Left lung (tissue), 14 donors: ENCODE measurements around the gene PARP16. TPM values are rescaled to one million over a fixed set of nuclear protein-coding genes. Genes with fewer than 3 reads are reported as not detected.

Experiments used
- ATAC-seq: fragments of 200-7000 bp; cut with Tn5 transposase; one replicate; pipeline ENCODE4 v1.9.1; 2020; ENCODE audit warnings: moderate library complexity
- DNase-seq, 4 donors: peaks; one replicate each; pipeline ENCODE4 v3.0.0-alpha.2; 2013 to 2020
- H3K27ac ChIP-seq, 2 donors: fragments of 200-600 bp; sonication (generic) in 1 of 2; one replicate each; pipeline versions ENCODE4 v1.5.0 to v1.8.0; 2020 to 2021
- H3K27me3 ChIP-seq, 2 donors: fragments of 200-600 bp; sonication (generic) in 1 of 2; one replicate each; pipeline versions ENCODE4 v1.5.0 to v1.8.0; 2020 to 2021
- H3K36me3 ChIP-seq, 2 donors: fragments of 200-600 bp; sonication (generic) in 1 of 2; one replicate each; pipeline versions ENCODE4 v1.5.0 to v1.8.0; 2020 to 2021
- H3K4me1 ChIP-seq, 2 donors: fragments of 200-600 bp; one replicate each; pipeline ENCODE4 v1.8.0; 2021
- H3K4me3 ChIP-seq, 2 donors: fragments of 200-600 bp; sonication (generic) in 1 of 2; one replicate each; pipeline versions ENCODE4 v1.5.0 to v1.8.0; 2020 to 2021; ENCODE audit warnings: mild to moderate bottlenecking in 1 of 2
- H3K9me3 ChIP-seq, 2 donors: fragments of 200-600 bp; sonication (generic) in 1 of 2; one replicate each; pipeline versions ENCODE4 v1.5.0 to v1.8.0; 2020 to 2021
- CTCF ChIP-seq, 2 donors: fragments of 200-600 bp; sonication (generic) in 1 of 2; IDR thresholded peaks; one replicate each; pipeline versions ENCODE4 v1.5.0 to v1.8.0; 2021; ENCODE audit warnings: antibody characterized with exemption in 2 of 2
- intact Hi-C, 2 donors: fragments of 100-400 bp; cut with DNase I; formaldehyde crosslinking; loops; one replicate each; pipeline versions ENCODE4 v1.11.2 to v1.14.2; 2022
- long read RNA-seq, 12 donors: library from polyadenylated mRNA in 2 of 12; unstranded in 2 of 12; transcript quantifications; one replicate each; pipeline ENCODE4 v2.0.0 and lab custom pipeline, GENCODE V29; 2019 to 2026
- polyA plus RNA-seq, 6 donors: library from polyadenylated mRNA; unstranded; fragments of 120-200 nt; gene quantifications; one replicate each; pipeline ENCODE4 v1.2.1, GENCODE V29; 2013; ENCODE audit not compliant: insufficient read length in 6 of 6
- total RNA-seq, 2 donors: library from RNA; stranded (reverse); fragmentation: NEBNext Ultra II Directional; extraction: Animal tissue kit (Norgen Biotek cat#: 25700); gene quantifications; one replicate each; pipeline ENCODE4 v1.2.1, GENCODE V29; 2021
- donor health status: DM: no; HTN: yes; CAD: no.
- donor health status: DM: no; HTN: no; CAD: no.

PARP16 gene
- total RNA-seq (1 to 10 TPM; 8.0 to 8.2 TPM), polyA plus RNA-seq (10 to 100 TPM; 19.5 to 22.2 (median 20.8) TPM)
- long read RNA-seq, donor 1, partial matches to known transcripts: 0 of 2 reads
- long read RNA-seq, donor 1, other reads (novel, unspliced or antisense): 0 of 2 reads
- long read RNA-seq, donor 2, partial matches to known transcripts: 0 of 4 reads
- long read RNA-seq, donor 2, other reads (novel, unspliced or antisense): 0 of 4 reads
- long read RNA-seq, donor 3, transcript PARP16-206 (6 exons, 2,343 nt): major isoform, 6 of 6 reads
- long read RNA-seq, donor 3, partial matches to known transcripts: 0 of 6 reads
- long read RNA-seq, donor 3, other reads (novel, unspliced or antisense): 0 of 6 reads
- long read RNA-seq, donor 4, partial matches to known transcripts: 0 of 2 reads
- long read RNA-seq, donor 4, other reads (novel, unspliced or antisense): 1 of 2 reads
- long read RNA-seq, donor 5, partial matches to known transcripts: 0 of 3 reads
- long read RNA-seq, donor 5, other reads (novel, unspliced or antisense): 0 of 3 reads
- long read RNA-seq, donor 6: 0 reads
- long read RNA-seq, donor 7, partial matches to known transcripts: 0 of 3 reads
- long read RNA-seq, donor 7, other reads (novel, unspliced or antisense): 0 of 3 reads
- long read RNA-seq, donor 8, transcript PARP16-206 (6 exons, 2,343 nt): major isoform, 5 of 7 reads
- long read RNA-seq, donor 8, partial matches to known transcripts: 0 of 7 reads
- long read RNA-seq, donor 8, other reads (novel, unspliced or antisense): 0 of 7 reads
- long read RNA-seq, donor 9: 0 reads
- long read RNA-seq, donor 10, partial matches to known transcripts: 0 of 1 reads
- long read RNA-seq, donor 10, other reads (novel, unspliced or antisense): 0 of 1 reads
- long read RNA-seq, donor 11: 0 reads
- long read RNA-seq, donor 12, partial matches to known transcripts: 0 of 2 reads
- long read RNA-seq, donor 12, other reads (novel, unspliced or antisense): 0 of 2 reads

- intact Hi-C loops: no loop called here
- peak; percentile 26 to 45 for TF ChIP-seq CTCF (IDR thresholded peaks at IDR 0.05)
- Histone ChIP-seq H3K4me1 (peaks cover 12 to 17% of the 10 kb centered on the region in 2 donors), H3K27ac (peak within 1 kb of the TSS; percentile 80 to 82), H3K9me3 (no peaks in the 10 kb centered on the region), H3K36me3 (no peaks in the 10 kb centered on the region), H3K27me3 (no peaks in the 10 kb centered on the region), H3K4me3 (peak within 1 kb of the TSS; percentile 59 to 70)
- ATAC-seq: peak; percentile 97
- peak; percentile 87 to 99 (median 94) for DNase-seq
These were observed at the start of gene PARP16 for GRCh38 chr15:65286704-65287519. TSS of gene PARP16 (minus strand) at chr15:65286883. CDS start at chr15:65286426, 457 bp downstream.

GRCh38 chr15:65335278-65336055 is 48.8 kb upstream of the PARP16 start:
- H3K4me1 ChIP-seq: no peaks in the 10 kb centered on the region
- H3K27me3 ChIP-seq: peaks cover 0 to 14% of the 10 kb centered on the region in 2 donors
- intact Hi-C loops: no loop called here
- no peak overlapping the region for H3K27ac ChIP-seq
- ATAC-seq (no peak), DNase-seq (peak in 1 of 4 donors; percentile 10)
- no peaks in the 10 kb centered on the region for H3K36me3 ChIP-seq
- no peak for TF ChIP-seq CTCF (IDR thresholded peaks at IDR 0.05)
- H3K9me3 ChIP-seq: no peaks in the 10 kb centered on the region
- no peak overlapping the region for H3K4me3 ChIP-seq

- H3K4me3 ChIP-seq: no peak overlapping the region
- ATAC-seq (no peak), DNase-seq (no peak)
- TF ChIP-seq CTCF (IDR thresholded peaks at IDR 0.05): no peak
- H3K4me1 ChIP-seq: no peaks in the 10 kb centered on the region
- H3K27me3 ChIP-seq: peaks cover 0 to 10% of the 10 kb centered on the region in 2 donors
- H3K36me3 ChIP-seq: no peaks in the 10 kb centered on the region
- H3K9me3 ChIP-seq: no peaks in the 10 kb centered on the region
- no peak overlapping the region for H3K27ac ChIP-seq
- intact Hi-C loops: no loop called here
These were observed 48.0 kb upstream of the PARP16 start for GRCh38 chr15:65334586-65335231.

- Histone ChIP-seq H3K36me3 (no peaks in the 10 kb centered on the region), H3K4me1 (no peaks in the 10 kb centered on the region), H3K27ac (no peak overlapping the region), H3K4me3 (no peak overlapping the region), H3K9me3 (no peaks in the 10 kb centered on the region), H3K27me3 (peaks cover 0 to 10% of the 10 kb centered on the region in 2 donors)
- no peak for ATAC-seq
- intact Hi-C loops: no loop called here
- no peak for TF ChIP-seq CTCF (IDR thresholded peaks at IDR 0.05)
- DNase-seq: no peak
These were observed 47.2 kb upstream of the PARP16 start for GRCh38 chr15:65333856-65334255.
